ENCODE results near the gene EFCAB13.

DNA sequence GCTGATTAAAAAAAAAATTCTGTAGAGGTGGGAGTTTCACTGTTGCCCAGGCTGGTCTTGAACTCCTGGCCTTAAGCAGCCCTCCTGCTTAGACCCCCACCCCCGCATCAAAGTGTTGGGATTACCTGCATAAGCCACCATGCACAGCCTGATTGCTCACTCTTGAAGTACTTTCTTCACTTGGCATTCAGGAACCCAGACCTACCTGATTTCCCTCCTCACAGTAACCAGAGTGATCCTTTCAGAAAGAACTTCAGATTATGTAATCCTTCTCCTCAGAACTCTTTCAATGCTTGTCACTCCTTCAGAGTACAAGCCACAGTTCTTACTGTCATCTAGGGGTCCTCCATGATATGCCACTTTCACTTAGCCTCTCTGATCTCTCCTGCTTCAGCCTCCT, 1.4 kb downstream of the EFCAB13 start:
- TF ChIP-seq, protein P1, sequence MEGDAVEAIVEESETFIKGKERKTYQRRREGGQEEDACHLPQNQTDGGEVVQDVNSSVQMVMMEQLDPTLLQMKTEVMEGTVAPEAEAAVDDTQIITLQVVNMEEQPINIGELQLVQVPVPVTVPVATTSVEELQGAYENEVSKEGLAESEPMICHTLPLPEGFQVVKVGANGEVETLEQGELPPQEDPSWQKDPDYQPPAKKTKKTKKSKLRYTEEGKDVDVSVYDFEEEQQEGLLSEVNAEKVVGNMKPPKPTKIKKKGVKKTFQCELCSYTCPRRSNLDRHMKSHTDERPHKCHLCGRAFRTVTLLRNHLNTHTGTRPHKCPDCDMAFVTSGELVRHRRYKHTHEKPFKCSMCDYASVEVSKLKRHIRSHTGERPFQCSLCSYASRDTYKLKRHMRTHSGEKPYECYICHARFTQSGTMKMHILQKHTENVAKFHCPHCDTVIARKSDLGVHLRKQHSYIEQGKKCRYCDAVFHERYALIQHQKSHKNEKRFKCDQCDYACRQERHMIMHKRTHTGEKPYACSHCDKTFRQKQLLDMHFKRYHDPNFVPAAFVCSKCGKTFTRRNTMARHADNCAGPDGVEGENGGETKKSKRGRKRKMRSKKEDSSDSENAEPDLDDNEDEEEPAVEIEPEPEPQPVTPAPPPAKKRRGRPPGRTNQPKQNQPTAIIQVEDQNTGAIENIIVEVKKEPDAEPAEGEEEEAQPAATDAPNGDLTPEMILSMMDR (IDR thresholded peaks at IDR 0.05; ENCODE audit: low read depth, low read length, missing input control), result no peak
- TF ChIP-seq RAD21 (IDR thresholded peaks at IDR 0.05) (no peak), JUND (IDR thresholded peaks at IDR 0.05) (no peak)
- TF ChIP-seq, protein P2, sequence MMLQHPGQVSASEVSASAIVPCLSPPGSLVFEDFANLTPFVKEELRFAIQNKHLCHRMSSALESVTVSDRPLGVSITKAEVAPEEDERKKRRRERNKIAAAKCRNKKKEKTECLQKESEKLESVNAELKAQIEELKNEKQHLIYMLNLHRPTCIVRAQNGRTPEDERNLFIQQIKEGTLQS (IDR thresholded peaks at IDR 0.05), result no peak

Data from liver (tissue), 3 donors.